GM12875 (cell line): ENCODE results near the gene PRKN.

Experiments
- H3K4me3 ChIP-seq: one replicate; pipeline ENCODE4 v1.5.1; 2011; ENCODE audit warnings: low read depth, low read length, control low read depth
- CTCF ChIP-seq: IDR thresholded peaks from 2 replicates; pipeline ENCODE4 v1.5.1; 2011; ENCODE audit warnings: low read depth, mild to moderate bottlenecking, control low read depth, inconsistent platforms, low read length, moderate library complexity, borderline replicate concordance; ENCODE audit not compliant: insufficient read depth

The PRKN gene

GRCh38 chr6:161455848-161456247 lies 1271.7 kb downstream of the PRKN start:
- TF ChIP-seq CTCF, result no peak
- no peak overlapping the region for H3K4me3 ChIP-seq

GRCh38 chr6:161453558-161453957 lies 1274.0 kb downstream of the PRKN start:
- no peak for TF ChIP-seq CTCF
- no peak overlapping the region for H3K4me3 ChIP-seq

GRCh38 chr6:161452241-161452640 lies 1275.3 kb downstream of the PRKN start:
- TF ChIP-seq CTCF, result no peak
- H3K4me3 ChIP-seq, result no peak overlapping the region

- H3K4me3 ChIP-seq, result no peak overlapping the region
- no peak for TF ChIP-seq CTCF
These were observed 1278.0 kb downstream of the PRKN start for GRCh38 chr6:161449521-161449920.

GRCh38 chr6:161446949-161447348 lies 1280.6 kb downstream of the PRKN start:
- no peak for TF ChIP-seq CTCF
- H3K4me3 ChIP-seq, result no peak overlapping the region

- TF ChIP-seq CTCF, result no peak
- no peak overlapping the region for H3K4me3 ChIP-seq
These were observed 1281.2 kb downstream of the PRKN start for GRCh38 chr6:161446296-161446925.

GRCh38 chr6:161445021-161445799 lies 1282.4 kb downstream of the PRKN start:
- no peak overlapping the region for H3K4me3 ChIP-seq
- no peak for TF ChIP-seq CTCF
